ENCODE data around the gene DDR2. TPM values are rescaled to one million over a fixed set of nuclear protein-coding genes. Genes with fewer than 3 reads are reported as not detected.
A peak's percentile ranks its signal among the peaks of the same experiment; 100 is the strongest.

DDR2 gene
- total and polyA plus RNA-seq, 2 experiments from 2014 or later: 94.7 to 196 TPM

- H3K27ac ChIP-seq: peak overlapping the region; percentile 87; the same call in 1 of the 2 replicates
- no peak for DNase-seq
- H3K9ac ChIP-seq: no peak overlapping the region
- no peak overlapping the region for H2AFZ ChIP-seq
- H3F3A ChIP-seq (ENCODE audit: insufficient read depth): peaks cover 77% of the 10 kb centered on the region
- no peaks in the 10 kb centered on the region for H3K27me3 ChIP-seq (replicated peaks; ENCODE audit: insufficient read depth)
- no peaks in the 10 kb centered on the region for H3K9me3 ChIP-seq (ENCODE audit: low read depth)
- no peaks in the 10 kb centered on the region for H3K9me2 ChIP-seq (ENCODE audit: insufficient read depth)
- no peak overlapping the region for H3K4me3 ChIP-seq
- peaks cover 18% of the 10 kb centered on the region for H3K36me3 ChIP-seq (ENCODE audit: low read depth)
- TF ChIP-seq EZH2phosphoT487 (IDR thresholded peaks at IDR 0.05; ENCODE audit: insufficient read depth, low read depth): no peak
- TF ChIP-seq EZH2 (IDR thresholded peaks at IDR 0.05; ENCODE audit: insufficient read depth, poor library complexity, severe bottlenecking): no peak
- H3K4me1 ChIP-seq (ENCODE audit: insufficient read depth): peaks cover 68% of the 10 kb centered on the region
- H3K79me2 ChIP-seq (ENCODE audit: insufficient read depth): peaks cover 100% of the 10 kb centered on the region
- H3K4me2 ChIP-seq (ENCODE audit: unreplicated experiment): peak overlapping the region; percentile 16
- in situ Hi-C loops (cut with MboI): no loop called here
- H4K20me1 ChIP-seq (ENCODE audit: insufficient read depth): 0 out of 2 replicates have a peak, but pooled peaks cover 15% of the 10 kb centered on the region
Observed at GRCh38 chr1:162662013-162662412, 29.7 kb downstream of the DDR2 start.

DNA sequence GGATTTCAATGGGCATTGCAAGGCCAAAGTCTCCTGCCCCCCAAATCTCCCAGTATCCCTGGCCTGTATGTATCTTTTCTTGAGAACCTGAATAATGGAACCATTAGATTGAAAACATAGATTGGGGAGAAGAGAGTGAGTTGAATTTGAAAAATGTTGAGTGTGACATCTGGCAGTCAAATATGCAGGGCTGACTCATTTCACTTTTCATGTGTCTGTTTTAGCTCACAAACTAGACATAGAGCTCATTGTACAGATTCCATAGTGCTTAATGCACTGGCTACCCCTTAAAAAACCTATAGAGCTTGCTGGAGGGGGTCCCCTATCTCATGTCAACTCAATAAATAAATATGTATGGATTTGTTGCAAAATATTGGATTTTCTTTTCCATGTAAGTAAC, 30.8 kb downstream of the DDR2 start:
- Histone ChIP-seq H4K20me1 (ENCODE audit: insufficient read depth) (0 out of 2 replicates have a peak, but pooled peaks cover 15% of the 10 kb centered on the region), H3K4me3 (peak overlapping the region; percentile 55), H3K9me3 (ENCODE audit: low read depth) (no peaks in the 10 kb centered on the region), H3K9ac (peak overlapping the region; percentile 63), H3K79me2 (ENCODE audit: insufficient read depth) (peaks cover 100% of the 10 kb centered on the region), H3F3A (ENCODE audit: insufficient read depth) (peaks cover 83% of the 10 kb centered on the region), H3K36me3 (ENCODE audit: low read depth) (peaks cover 9% of the 10 kb centered on the region; the same call in 1 of the 2 replicates), H3K9me2 (ENCODE audit: insufficient read depth) (no peaks in the 10 kb centered on the region), H3K4me2 (ENCODE audit: unreplicated experiment) (peak overlapping the region; percentile 72), H3K27me3 (replicated peaks; ENCODE audit: insufficient read depth) (no peaks in the 10 kb centered on the region), H3K4me1 (ENCODE audit: insufficient read depth) (peaks cover 79% of the 10 kb centered on the region), H3K27ac (peak overlapping the region; percentile 87), H2AFZ (no peak overlapping the region)
- TF ChIP-seq EZH2 (IDR thresholded peaks at IDR 0.05; ENCODE audit: insufficient read depth, poor library complexity, severe bottlenecking): no peak
- no peak for TF ChIP-seq EZH2phosphoT487 (IDR thresholded peaks at IDR 0.05; ENCODE audit: insufficient read depth, low read depth)
- peak; percentile 71 for DNase-seq
- in situ Hi-C loops (cut with MboI): no loop called here

- 0 out of 2 replicates have a peak, but pooled peaks cover 15% of the 10 kb centered on the region for H4K20me1 ChIP-seq (ENCODE audit: insufficient read depth)
- H3K36me3 ChIP-seq (ENCODE audit: low read depth): peaks cover 6% of the 10 kb centered on the region; the same call in 1 of the 2 replicates
- peak overlapping the region; percentile 63 for H3K9ac ChIP-seq
- peaks cover 86% of the 10 kb centered on the region for H3F3A ChIP-seq (ENCODE audit: insufficient read depth)
- H3K27ac ChIP-seq: peak overlapping the region; percentile 87
- TF ChIP-seq EZH2 (IDR thresholded peaks at IDR 0.05; ENCODE audit: insufficient read depth, poor library complexity, severe bottlenecking) (no peak), EZH2phosphoT487 (IDR thresholded peaks at IDR 0.05; ENCODE audit: insufficient read depth, low read depth) (no peak)
- H3K4me2 ChIP-seq (ENCODE audit: unreplicated experiment): peak overlapping the region; percentile 72
- in situ Hi-C loops (cut with MboI): no loop called here
- H3K4me1 ChIP-seq (ENCODE audit: insufficient read depth): peaks cover 85% of the 10 kb centered on the region
- peak overlapping the region; percentile 55 for H3K4me3 ChIP-seq
- 7 to 8% methylated on average over 8 of the region's 8 CpGs for WGBS, 2 experiments (ENCODE audit: low coverage in 1 of 2, low lambda C conversion rate in 2 of 2, missing lambda C conversion rate in 2 of 2)
- no peak overlapping the region for H2AFZ ChIP-seq
- DNase-seq: peak; percentile 97
- no peaks in the 10 kb centered on the region for H3K9me3 ChIP-seq (ENCODE audit: low read depth)
- no peaks in the 10 kb centered on the region for H3K9me2 ChIP-seq (ENCODE audit: insufficient read depth)
- no peaks in the 10 kb centered on the region for H3K27me3 ChIP-seq (replicated peaks; ENCODE audit: insufficient read depth)
- H3K79me2 ChIP-seq (ENCODE audit: insufficient read depth): peaks cover 100% of the 10 kb centered on the region
Observed at GRCh38 chr1:162663589-162664106, 31.4 kb downstream of the DDR2 start.

DNA sequence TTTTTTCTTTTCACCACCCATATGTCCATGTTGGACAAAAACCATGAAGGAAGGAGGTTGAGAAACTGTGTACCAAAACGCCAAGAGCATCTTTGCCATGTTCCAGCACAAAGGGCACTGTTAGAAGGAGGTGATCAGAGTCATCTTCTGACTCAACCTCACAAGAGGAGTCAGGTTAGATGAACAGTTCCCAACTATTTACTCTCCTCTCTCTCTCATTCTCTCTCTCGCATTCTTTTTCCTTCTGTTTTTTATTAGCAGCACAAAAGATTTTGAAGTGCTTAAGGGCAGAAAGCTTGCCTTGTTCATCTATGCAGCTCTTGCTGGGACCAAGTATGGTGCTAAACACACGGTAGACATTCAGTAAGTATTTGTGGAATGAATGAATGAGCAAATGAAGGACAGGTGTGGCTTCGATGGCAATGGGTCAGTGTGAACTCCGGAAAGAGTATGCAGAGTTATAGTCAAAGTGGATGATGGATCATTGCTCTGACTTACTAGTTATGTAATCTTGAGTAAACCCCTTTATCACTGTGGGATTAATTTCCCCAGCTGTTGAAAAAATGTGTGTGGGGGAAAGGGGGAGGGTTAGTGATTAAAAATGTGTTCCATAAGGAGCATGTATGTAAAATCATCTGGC, 33.9 kb downstream of the DDR2 start:
- 0 out of 2 replicates have a peak, but pooled peaks cover 15% of the 10 kb centered on the region for H4K20me1 ChIP-seq (ENCODE audit: insufficient read depth)
- H2AFZ ChIP-seq: no peak overlapping the region
- no peaks in the 10 kb centered on the region for H3K9me2 ChIP-seq (ENCODE audit: insufficient read depth)
- peaks cover 81% of the 10 kb centered on the region for H3F3A ChIP-seq (ENCODE audit: insufficient read depth)
- H3K4me1 ChIP-seq (ENCODE audit: insufficient read depth): peaks cover 84% of the 10 kb centered on the region
- no peaks in the 10 kb centered on the region for H3K36me3 ChIP-seq (ENCODE audit: low read depth)
- peak overlapping the region; percentile 87 for H3K27ac ChIP-seq
- no peak for TF ChIP-seq EZH2phosphoT487 (IDR thresholded peaks at IDR 0.05; ENCODE audit: insufficient read depth, low read depth)
- no peak for TF ChIP-seq EZH2 (IDR thresholded peaks at IDR 0.05; ENCODE audit: insufficient read depth, poor library complexity, severe bottlenecking)
- H3K9me3 ChIP-seq (ENCODE audit: low read depth): no peaks in the 10 kb centered on the region
- 2% methylated on average over 5 of the region's 5 CpGs for WGBS, 2 experiments (ENCODE audit: low coverage in 1 of 2, low lambda C conversion rate in 2 of 2, missing lambda C conversion rate in 2 of 2)
- H3K79me2 ChIP-seq (ENCODE audit: insufficient read depth): peaks cover 100% of the 10 kb centered on the region
- no peaks in the 10 kb centered on the region for H3K27me3 ChIP-seq (replicated peaks; ENCODE audit: insufficient read depth)
- no peak overlapping the region for H3K4me3 ChIP-seq
- H3K9ac ChIP-seq: peak overlapping the region; percentile 5; the same call in 1 of the 2 replicates
- H3K4me2 ChIP-seq (ENCODE audit: unreplicated experiment): peak overlapping the region; percentile 23
- in situ Hi-C loops (cut with MboI): no loop called here
- DNase-seq: peak; percentile 80
